NT2/D1 (cell line): ENCODE results near the gene COMT.

Experiments used
- DNase-seq: peaks from one replicate; pipeline ENCODE4 v3.0.0-alpha.2; 2011; ENCODE audit warnings: low read depth, low spot score
- H3K27me3 ChIP-seq: 2 replicates; pipeline ENCODE4 v1.6.0; 2011; ENCODE audit warnings: mild to moderate bottlenecking; ENCODE audit not compliant: insufficient read length, insufficient read depth
- H3K36me3 ChIP-seq: 2 replicates; pipeline ENCODE4 v1.6.1; 2011; ENCODE audit warnings: mild to moderate bottlenecking, low read length, mixed read lengths; ENCODE audit not compliant: insufficient read depth, insufficient read length
- H3K4me1 ChIP-seq: 2 replicates; pipeline ENCODE4 v1.5.1; 2011; ENCODE audit not compliant: insufficient read depth, insufficient read length
- H3K4me3 ChIP-seq: 2 replicates; pipeline ENCODE4 v1.5.1; 2011; ENCODE audit warnings: low read depth; ENCODE audit not compliant: insufficient read length
- H3K9ac ChIP-seq: 2 replicates; pipeline ENCODE4 v1.6.0; 2011; ENCODE audit warnings: low read depth; ENCODE audit not compliant: insufficient read length
- H3K9me3 ChIP-seq: 2 replicates; pipeline ENCODE4 v1.5.1; 2011; ENCODE audit warnings: mild to moderate bottlenecking, low read length; ENCODE audit not compliant: insufficient read depth
- SUZ12 ChIP-seq: IDR thresholded peaks from 2 replicates; pipeline ENCODE4 v1.6.1; 2011; ENCODE audit not compliant: insufficient read length, insufficient read depth; ENCODE audit errors: extremely low read depth
- YY1 ChIP-seq: IDR thresholded peaks from 2 replicates; pipeline ENCODE4 v1.6.1; 2011; ENCODE audit not compliant: insufficient read length, insufficient read depth
- ZNF274 ChIP-seq: IDR thresholded peaks from 2 replicates; pipeline ENCODE4 v1.6.1; 2011; ENCODE audit warnings: mild to moderate bottlenecking, low read depth, low read length

COMT gene

DNA sequence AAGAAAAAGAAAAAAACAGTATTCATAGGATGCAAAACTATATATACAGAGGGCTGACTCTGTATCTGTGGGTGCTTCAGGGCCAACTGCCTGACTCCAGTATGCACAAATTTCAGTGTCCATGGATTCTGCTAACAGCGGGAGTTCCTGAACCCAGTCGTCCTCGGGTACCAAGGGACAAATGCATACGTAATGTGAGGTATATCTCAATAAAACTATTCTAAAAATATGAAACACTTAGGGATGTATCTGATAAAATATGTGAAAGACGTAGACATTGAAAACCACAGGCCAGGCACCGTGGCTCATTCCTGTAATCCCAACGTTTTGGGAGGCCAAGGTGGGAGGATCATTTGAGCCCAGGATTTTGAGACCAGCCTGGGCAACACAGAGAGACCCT, 13.9 kb upstream of the COMT start:
- Histone ChIP-seq H3K9me3 (no peaks in the 10 kb centered on the region), H3K36me3 (peaks cover 5% of the 10 kb centered on the region), H3K4me1 (no peaks in the 10 kb centered on the region), H3K9ac (no peak overlapping the region), H3K4me3 (no peak overlapping the region), H3K27me3 (no peaks in the 10 kb centered on the region)
- no peak for TF ChIP-seq ZNF274
- TF ChIP-seq SUZ12, result no peak
- no peak for TF ChIP-seq YY1
- no peak for DNase-seq

DNA sequence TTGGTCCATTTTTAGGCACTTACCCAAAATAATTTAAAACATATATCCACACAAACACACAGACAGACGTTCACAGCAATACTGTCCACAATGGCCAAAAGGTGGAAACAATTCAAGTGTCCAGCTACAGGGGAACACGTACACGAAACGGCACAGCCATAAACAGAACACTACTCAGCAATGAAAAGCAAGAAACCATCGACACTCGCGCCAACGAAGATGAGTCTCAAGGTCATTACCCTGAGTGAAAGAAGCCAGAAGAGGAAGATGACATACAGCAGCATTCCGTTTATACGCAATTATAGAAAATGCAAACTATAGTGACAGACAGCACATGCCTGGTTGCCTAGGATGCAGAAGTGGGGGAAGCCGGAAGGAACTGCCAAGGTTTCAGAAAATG, 13.4 kb upstream of the COMT start:
- no peak for DNase-seq
- Histone ChIP-seq H3K4me3 (no peak overlapping the region), H3K36me3 (peaks cover 5% of the 10 kb centered on the region), H3K9ac (no peak overlapping the region), H3K27me3 (no peaks in the 10 kb centered on the region), H3K9me3 (no peaks in the 10 kb centered on the region), H3K4me1 (no peaks in the 10 kb centered on the region)
- no peak for TF ChIP-seq ZNF274
- TF ChIP-seq SUZ12, result no peak
- no peak for TF ChIP-seq YY1

- no peaks in the 10 kb centered on the region for H3K9me3 ChIP-seq
- H3K4me3 ChIP-seq, result no peak overlapping the region
- H3K9ac ChIP-seq, result no peak overlapping the region
- no peak for TF ChIP-seq SUZ12
- no peak for TF ChIP-seq YY1
- TF ChIP-seq ZNF274, result no peak
- no peaks in the 10 kb centered on the region for H3K4me1 ChIP-seq
- no peak for DNase-seq
- no peaks in the 10 kb centered on the region for H3K27me3 ChIP-seq
- peaks cover 5% of the 10 kb centered on the region for H3K36me3 ChIP-seq
Observed at GRCh38 chr22:19929586-19930550, 11.7 kb upstream of the COMT start.

- H3K27me3 ChIP-seq, result no peaks in the 10 kb centered on the region
- no peaks in the 10 kb centered on the region for H3K4me1 ChIP-seq
- no peak for TF ChIP-seq SUZ12
- TF ChIP-seq ZNF274, result no peak
- no peak for TF ChIP-seq YY1
- H3K9me3 ChIP-seq, result 0 out of 2 replicates have a peak, but pooled peaks cover 7% of the 10 kb centered on the region
- no peak overlapping the region for H3K4me3 ChIP-seq
- DNase-seq, result no peak
- H3K36me3 ChIP-seq, result peaks cover 5% of the 10 kb centered on the region
- H3K9ac ChIP-seq, result no peak overlapping the region
Observed at GRCh38 chr22:19930551-19931486, 10.8 kb upstream of the COMT start.

- peaks cover 10% of the 10 kb centered on the region; the same call in 1 of the 2 replicates for H3K9me3 ChIP-seq
- H3K36me3 ChIP-seq, result peaks cover 5% of the 10 kb centered on the region
- H3K4me3 ChIP-seq, result no peak overlapping the region
- H3K9ac ChIP-seq, result no peak overlapping the region
- no peak for DNase-seq
- TF ChIP-seq YY1 (no peak), ZNF274 (no peak), SUZ12 (no peak)
- H3K27me3 ChIP-seq, result no peaks in the 10 kb centered on the region
- H3K4me1 ChIP-seq, result no peaks in the 10 kb centered on the region
Observed at GRCh38 chr22:19931514-19931913, 10.1 kb upstream of the COMT start.

- DNase-seq, result no peak
- TF ChIP-seq YY1 (no peak), ZNF274 (no peak), SUZ12 (no peak)
- no peak overlapping the region for H3K9ac ChIP-seq
- peaks cover 5% of the 10 kb centered on the region for H3K36me3 ChIP-seq
- H3K4me3 ChIP-seq, result no peak overlapping the region
- H3K27me3 ChIP-seq, result no peaks in the 10 kb centered on the region
- no peaks in the 10 kb centered on the region for H3K4me1 ChIP-seq
- H3K9me3 ChIP-seq, result peaks cover 10% of the 10 kb centered on the region; the same call in 1 of the 2 replicates
Observed at GRCh38 chr22:19932367-19933206, 9.0 kb upstream of the COMT start.
